H1 (cell line): ENCODE measurements around the gene KDM6A.

Source experiments
- ATF2 ChIP-seq: IDR thresholded peaks from 2 replicates; pipeline ENCODE4 v1.6.1; 2012; ENCODE audit warnings: low read length, inconsistent platforms
- BRCA1 ChIP-seq: IDR thresholded peaks from 2 replicates; pipeline ENCODE4 v1.6.1; 2012; ENCODE audit warnings: low read depth, low read length, improper control_type of control experiment
- CTCF ChIP-seq, 3 experiments: IDR thresholded peaks; 1 replicate in 2 of 3; 2 replicates in 1 of 3; pipeline versions ENCODE4 v1.5.1 to v1.6.1; 2011; ENCODE audit warnings: low read length in 3 of 3, mild to moderate bottlenecking in 3 of 3, inconsistent platforms in 2 of 3, low read depth in 1 of 3, moderate library complexity in 1 of 3; ENCODE audit not compliant: insufficient read depth in 1 of 3; ENCODE audit errors: control extremely low read depth in 1 of 3
- HDAC2 ChIP-seq, 2 experiments: fragments of 300-600 bp in 1 of 2; sonication (generic) in 1 of 2; IDR thresholded peaks; 2 replicates each; pipeline ENCODE4 v1.6.1; 2011 to 2012; ENCODE audit warnings: low read depth in 2 of 2, low read length in 2 of 2, mild to moderate bottlenecking in 2 of 2, moderate library complexity in 2 of 2, borderline replicate concordance in 1 of 2, inconsistent platforms in 1 of 2
- JUND ChIP-seq: IDR thresholded peaks from 2 replicates; pipeline ENCODE4 v1.6.1; 2011; ENCODE audit warnings: mild to moderate bottlenecking, improper control_type of control experiment, low read length
- YY1 ChIP-seq: IDR thresholded peaks from 2 replicates; pipeline ENCODE4 v1.6.1; 2011; ENCODE audit warnings: low read depth, mild to moderate bottlenecking, low read length

- TF ChIP-seq CTCF (IDR thresholded peaks at IDR 0.05; ENCODE audit: control extremely low read depth in 1 of 3, insufficient read depth in 1 of 3, low read depth in 1 of 3, low read length in 3 of 3) = no peak
- no peak for TF ChIP-seq BRCA1
- no peak for TF ChIP-seq YY1
- TF ChIP-seq JUND = no peak
- no peak for TF ChIP-seq ATF2
- TF ChIP-seq HDAC2 (IDR thresholded peaks at IDR 0.05; ENCODE audit: borderline replicate concordance in 1 of 2, low read depth in 2 of 2, low read length in 2 of 2) = no peak
These were observed 75.0 kb downstream of the KDM6A start for GRCh38 chrX:44947995-44948394.
